OCI-LY3 (cell line): ENCODE data around the gene EIPR1.

Source experiments
- H2AFZ ChIP-seq: fragments of 200-600, 300-600 bp; shearing (Covaris generic); 2 replicates; pipeline ENCODE4 v1.6.0; 2014; ENCODE audit warnings: antibody characterized with exemption, low read depth, low read length
- H3K27ac ChIP-seq: fragments of 200-600, 300-600 bp; sonication (generic); 2 replicates; pipeline ENCODE4 v1.5.1; 2014; ENCODE audit warnings: mild to moderate bottlenecking, low read length, moderate library complexity, mixed read lengths
- H3K27me3 ChIP-seq: fragments of 200-600, 300-600 bp; sonication (generic); 2 replicates; pipeline ENCODE4 v1.6.1; 2014; ENCODE audit warnings: low read depth, low read length, mixed read lengths
- H3K36me3 ChIP-seq: fragments of 200-600, 300-600 bp; sonication (generic); replicated peaks from 2 replicates; pipeline ENCODE3; 2014; ENCODE audit warnings: low read depth, low read length, mixed read lengths
- H3K4me1 ChIP-seq: fragments of 300-600, 200-600 bp; sonication (generic); 2 replicates; pipeline ENCODE4 v1.6.1; 2014; ENCODE audit warnings: low read length, mixed read lengths
- H3K4me2 ChIP-seq: fragments of 200-600, 300-600 bp; sonication (generic); 2 replicates; pipeline ENCODE4 v1.6.1; 2014; ENCODE audit warnings: low read length, mixed read lengths
- H3K4me3 ChIP-seq: fragments of 300-600, 200-600 bp; sonication (generic); 2 replicates; pipeline ENCODE4 v1.5.1; 2014; ENCODE audit warnings: antibody characterized with exemption, mild to moderate bottlenecking, low read length, moderate library complexity
- H3K79me2 ChIP-seq: fragments of 300-600, 200-600 bp; shearing (Covaris generic); 2 replicates; pipeline ENCODE4 v1.6.1; 2014; ENCODE audit warnings: mild to moderate bottlenecking, low read length, mixed read lengths
- H3K9ac ChIP-seq: fragments of 300-600, 200-600 bp; shearing (Covaris generic); 2 replicates; pipeline ENCODE4 v1.6.0; 2014; ENCODE audit warnings: mild to moderate bottlenecking, low read length, moderate library complexity
- H3K9me3 ChIP-seq: fragments of 200-600, 300-600 bp; shearing (Covaris generic); 2 replicates; pipeline ENCODE4 v1.6.1; 2014; ENCODE audit warnings: low read length, mixed read lengths; ENCODE audit not compliant: insufficient read depth
- H4K20me1 ChIP-seq: fragments of 200-600, 300-600 bp; sonication (generic); 2 replicates; pipeline ENCODE4 v1.6.1; 2016; ENCODE audit warnings: low read length, mixed read lengths; ENCODE audit not compliant: insufficient read depth
- CTCF ChIP-seq: fragments of 200-600, 300-600 bp; sonication (generic); IDR thresholded peaks from 2 replicates; pipeline ENCODE4 v1.5.1; 2014; ENCODE audit warnings: antibody characterized with exemption, low read length, low read depth
- EZH2phosphoT487 ChIP-seq: fragments of 200-600 bp; shearing (Covaris generic); IDR thresholded peaks from 2 replicates; pipeline ENCODE4 v1.6.1; 2018; ENCODE audit warnings: antibody characterized with exemption, mixed run types, low read depth

The EIPR1 gene

GRCh38 chr2:3244486-3244885 is 133.1 kb downstream of the EIPR1 start:
- Histone ChIP-seq H2AFZ (no peak overlapping the region), H3K9me3 (no peaks in the 10 kb centered on the region), H3K79me2 (no peaks in the 10 kb centered on the region), H3K4me1 (no peaks in the 10 kb centered on the region), H4K20me1 (no peaks in the 10 kb centered on the region), H3K4me2 (no peak overlapping the region), H3K9ac (no peak overlapping the region), H3K27me3 (no peaks in the 10 kb centered on the region), H3K4me3 (no peak overlapping the region), H3K27ac (no peak overlapping the region), H3K36me3 (peaks cover 6% of the 10 kb centered on the region)
- TF ChIP-seq EZH2phosphoT487: no peak
- no peak for TF ChIP-seq CTCF

- H3K4me3 ChIP-seq: no peak overlapping the region
- no peaks in the 10 kb centered on the region for H3K4me1 ChIP-seq
- no peaks in the 10 kb centered on the region for H3K79me2 ChIP-seq
- no peak overlapping the region for H2AFZ ChIP-seq
- TF ChIP-seq CTCF (no peak), EZH2phosphoT487 (no peak)
- no peak overlapping the region for H3K4me2 ChIP-seq
- no peaks in the 10 kb centered on the region for H3K9me3 ChIP-seq
- 0 out of 2 replicates have a peak, but pooled peaks cover 3% of the 10 kb centered on the region for H4K20me1 ChIP-seq
- H3K27ac ChIP-seq: no peak overlapping the region
- no peaks in the 10 kb centered on the region for H3K27me3 ChIP-seq
- H3K9ac ChIP-seq: no peak overlapping the region
- H3K36me3 ChIP-seq: peaks cover under 1% of the 10 kb centered on the region
Observed at GRCh38 chr2:3243804-3244203, 133.8 kb downstream of the EIPR1 start.

- H3K27me3 ChIP-seq: no peaks in the 10 kb centered on the region
- no peak overlapping the region for H3K4me2 ChIP-seq
- TF ChIP-seq CTCF (no peak), EZH2phosphoT487 (no peak)
- H3K9ac ChIP-seq: no peak overlapping the region
- no peaks in the 10 kb centered on the region for H3K36me3 ChIP-seq
- 0 out of 2 replicates have a peak, but pooled peaks cover 3% of the 10 kb centered on the region for H4K20me1 ChIP-seq
- H3K79me2 ChIP-seq: no peaks in the 10 kb centered on the region
- no peak overlapping the region for H3K4me3 ChIP-seq
- no peak overlapping the region for H3K27ac ChIP-seq
- H3K9me3 ChIP-seq: no peaks in the 10 kb centered on the region
- H3K4me1 ChIP-seq: no peaks in the 10 kb centered on the region
- no peak overlapping the region for H2AFZ ChIP-seq
Observed at GRCh38 chr2:3242747-3243369, 134.8 kb downstream of the EIPR1 start.

GRCh38 chr2:3241971-3242746 is 135.5 kb downstream of the EIPR1 start:
- Histone ChIP-seq H3K27ac (no peak overlapping the region), H3K9me3 (no peaks in the 10 kb centered on the region), H3K9ac (no peak overlapping the region), H4K20me1 (peaks cover 7% of the 10 kb centered on the region; the same call in 1 of the 2 replicates), H3K36me3 (no peaks in the 10 kb centered on the region), H3K4me1 (no peaks in the 10 kb centered on the region), H3K79me2 (no peaks in the 10 kb centered on the region), H3K4me3 (no peak overlapping the region), H3K27me3 (no peaks in the 10 kb centered on the region), H2AFZ (no peak overlapping the region), H3K4me2 (no peak overlapping the region)
- TF ChIP-seq EZH2phosphoT487 (no peak), CTCF (no peak)
